ENCODE results near the gene RPL12.

- no peak for TF ChIP-seq POLR2AphosphoS5 (IDR thresholded peaks at IDR 0.05)
- TF ChIP-seq, protein P1, sequence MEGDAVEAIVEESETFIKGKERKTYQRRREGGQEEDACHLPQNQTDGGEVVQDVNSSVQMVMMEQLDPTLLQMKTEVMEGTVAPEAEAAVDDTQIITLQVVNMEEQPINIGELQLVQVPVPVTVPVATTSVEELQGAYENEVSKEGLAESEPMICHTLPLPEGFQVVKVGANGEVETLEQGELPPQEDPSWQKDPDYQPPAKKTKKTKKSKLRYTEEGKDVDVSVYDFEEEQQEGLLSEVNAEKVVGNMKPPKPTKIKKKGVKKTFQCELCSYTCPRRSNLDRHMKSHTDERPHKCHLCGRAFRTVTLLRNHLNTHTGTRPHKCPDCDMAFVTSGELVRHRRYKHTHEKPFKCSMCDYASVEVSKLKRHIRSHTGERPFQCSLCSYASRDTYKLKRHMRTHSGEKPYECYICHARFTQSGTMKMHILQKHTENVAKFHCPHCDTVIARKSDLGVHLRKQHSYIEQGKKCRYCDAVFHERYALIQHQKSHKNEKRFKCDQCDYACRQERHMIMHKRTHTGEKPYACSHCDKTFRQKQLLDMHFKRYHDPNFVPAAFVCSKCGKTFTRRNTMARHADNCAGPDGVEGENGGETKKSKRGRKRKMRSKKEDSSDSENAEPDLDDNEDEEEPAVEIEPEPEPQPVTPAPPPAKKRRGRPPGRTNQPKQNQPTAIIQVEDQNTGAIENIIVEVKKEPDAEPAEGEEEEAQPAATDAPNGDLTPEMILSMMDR (IDR thresholded peaks at IDR 0.05 in 8 of 11, conservative IDR thresholded peaks at IDR 0.05 in 3 of 11), result peak in 5 of 11 experiments; percentile 10 to 43 (median 29)
Observed at GRCh38 chr9:127455324-127455992, 4.3 kb upstream of the RPL12 start.
